NCI-H1694 (cell line): ENCODE measurements around the gene ID2.

Experiments
- DNase-seq: peaks from one replicate; lab custom pipeline; 2025; lab: John Stamatoyannopoulos, UW

Gene ID2

GRCh38 chr2:8681786-8682692, at the start of gene ID2:
Gene ID2, plus strand, starts transcription at chr2:8682056. Its CDS starts 110 bp downstream, at chr2:8682166.
- DNase-seq: peak; percentile 99

- DNase-seq: no peak
Measured at GRCh38 chr2:8632755-8633154, 49.1 kb upstream of the ID2 start.

GRCh38 chr2:8633186-8633734, 48.6 kb upstream of the ID2 start:
- DNase-seq: no peak

GRCh38 chr2:8633735-8634313, 48.0 kb upstream of the ID2 start:
- DNase-seq: no peak

- DNase-seq: no peak
Measured at GRCh38 chr2:8634466-8635172, 47.2 kb upstream of the ID2 start.

- DNase-seq: no peak
Measured at GRCh38 chr2:8636041-8636491, 45.8 kb upstream of the ID2 start.

GRCh38 chr2:8636721-8637636, 44.9 kb upstream of the ID2 start:
- DNase-seq: no peak

GRCh38 chr2:8638327-8638726, 43.5 kb upstream of the ID2 start:
- DNase-seq: no peak

GRCh38 chr2:8639122-8639635, 42.7 kb upstream of the ID2 start:
- DNase-seq: no peak

- no peak for DNase-seq
Measured at GRCh38 chr2:8640498-8640897, 41.4 kb upstream of the ID2 start.

GRCh38 chr2:8641301-8641965, 40.4 kb upstream of the ID2 start:
- no peak for DNase-seq

GRCh38 chr2:8642366-8643068, 39.3 kb upstream of the ID2 start:
- no peak for DNase-seq

GRCh38 chr2:8643250-8643995, 38.4 kb upstream of the ID2 start:
- no peak for DNase-seq

GRCh38 chr2:8643996-8644356, 37.9 kb upstream of the ID2 start:
- DNase-seq: no peak

- no peak for DNase-seq
Measured at GRCh38 chr2:8644605-8645175, 37.2 kb upstream of the ID2 start.

GRCh38 chr2:8645176-8645831, 36.6 kb upstream of the ID2 start:
- DNase-seq: no peak

- DNase-seq: no peak
Measured at GRCh38 chr2:8646731-8647461, 35.0 kb upstream of the ID2 start.

GRCh38 chr2:8647462-8647857, 34.4 kb upstream of the ID2 start:
- no peak for DNase-seq
